ENCODE measurements around the gene FRYL.

Gene FRYL

GRCh38 chr4:48620093-48620492 lies 160.0 kb downstream of the FRYL start:
- no peak overlapping the region for H3K4me3 ChIP-seq (ENCODE audit: low read length)
- H3K9ac ChIP-seq (ENCODE audit: low read depth, low read length) = no peak overlapping the region
- no peak overlapping the region for H3K27ac ChIP-seq (ENCODE audit: low read length)
- peaks cover 3% of the 10 kb centered on the region; the same call in 1 of the 2 replicates for H3K4me1 ChIP-seq (ENCODE audit: insufficient read depth, low read length)
- H3K9me3 ChIP-seq (ENCODE audit: insufficient read depth, low read depth, low read length) = no peaks in the 10 kb centered on the region
- peaks cover 35% of the 10 kb centered on the region for H3K36me3 ChIP-seq (ENCODE audit: insufficient read depth, low read depth, low read length)
- no peaks in the 10 kb centered on the region for H3K27me3 ChIP-seq (ENCODE audit: insufficient read depth, low read length)

DNA sequence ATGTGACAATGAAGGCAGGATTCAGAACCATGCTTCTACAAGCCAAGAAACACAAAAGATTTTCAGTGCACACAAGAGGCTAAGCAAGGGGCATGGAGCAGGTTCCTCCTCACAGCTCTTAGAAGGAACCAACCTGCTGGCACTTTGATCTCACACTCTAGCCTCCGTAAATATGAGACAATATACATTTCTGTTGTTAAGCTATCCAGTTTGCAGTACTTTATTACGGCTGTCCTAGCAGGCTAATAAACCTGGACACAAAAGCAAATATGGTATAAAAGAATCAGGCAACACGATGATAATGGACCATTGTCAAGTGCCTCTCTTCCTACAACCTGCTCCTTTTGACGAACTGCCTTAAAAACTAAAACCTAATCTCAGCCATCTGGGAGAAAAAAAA lies 175.6 kb downstream of the FRYL start:
- H3K36me3 ChIP-seq (ENCODE audit: insufficient read depth, low read depth, low read length) = peaks cover 20% of the 10 kb centered on the region
- H3K9me3 ChIP-seq (ENCODE audit: insufficient read depth, low read depth, low read length) = no peaks in the 10 kb centered on the region
- no peaks in the 10 kb centered on the region for H3K27me3 ChIP-seq (ENCODE audit: insufficient read depth, low read length)
- H3K4me1 ChIP-seq (ENCODE audit: insufficient read depth, low read length) = no peaks in the 10 kb centered on the region
- H3K4me3 ChIP-seq (ENCODE audit: low read length) = no peak overlapping the region
- no peak overlapping the region for H3K27ac ChIP-seq (ENCODE audit: low read length)
- H3K9ac ChIP-seq (ENCODE audit: low read depth, low read length) = no peak overlapping the region

- no peak overlapping the region for H3K4me3 ChIP-seq (ENCODE audit: low read length)
- H3K4me1 ChIP-seq (ENCODE audit: insufficient read depth, low read length) = no peaks in the 10 kb centered on the region
- H3K36me3 ChIP-seq (ENCODE audit: insufficient read depth, low read depth, low read length) = peaks cover 24% of the 10 kb centered on the region
- no peak overlapping the region for H3K27ac ChIP-seq (ENCODE audit: low read length)
- H3K9ac ChIP-seq (ENCODE audit: low read depth, low read length) = no peak overlapping the region
- no peaks in the 10 kb centered on the region for H3K27me3 ChIP-seq (ENCODE audit: insufficient read depth, low read length)
- no peaks in the 10 kb centered on the region for H3K9me3 ChIP-seq (ENCODE audit: insufficient read depth, low read depth, low read length)
Observed at GRCh38 chr4:48604041-48604440, 176.0 kb downstream of the FRYL start.

DNA sequence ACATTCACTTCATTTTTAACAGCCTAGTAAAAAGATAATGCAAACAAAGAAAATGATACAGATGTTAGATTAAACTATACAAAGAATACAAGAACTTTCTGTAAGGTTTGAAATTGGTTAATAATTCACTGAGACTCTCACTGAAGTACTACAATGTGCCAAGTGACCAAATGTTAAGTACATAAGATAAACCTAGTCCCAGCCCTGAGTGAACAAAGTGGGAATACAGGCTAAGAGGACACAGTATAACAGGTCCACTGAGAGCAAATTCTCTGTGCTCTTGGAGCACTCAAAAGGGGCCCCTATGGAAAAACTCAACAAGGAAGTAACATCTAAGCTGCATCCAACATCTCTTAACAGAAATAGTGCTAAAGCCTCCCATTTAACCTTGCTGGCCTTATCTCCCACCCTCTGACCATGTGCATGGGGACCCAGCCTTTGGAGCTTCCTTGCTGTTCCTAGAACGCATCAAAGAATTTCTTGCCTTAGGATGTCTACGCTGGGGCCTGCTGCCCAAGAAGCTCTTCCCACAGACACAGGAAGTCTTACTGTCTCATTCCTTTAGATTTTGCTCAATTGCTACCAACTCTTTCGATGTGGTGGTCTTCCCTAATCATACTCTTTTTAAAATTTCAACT lies 176.6 kb downstream of the FRYL start:
- H3K9me3 ChIP-seq (ENCODE audit: insufficient read depth, low read depth, low read length) = no peaks in the 10 kb centered on the region
- H3K36me3 ChIP-seq (ENCODE audit: insufficient read depth, low read depth, low read length) = peaks cover 22% of the 10 kb centered on the region
- H3K4me3 ChIP-seq (ENCODE audit: low read length) = no peak overlapping the region
- H3K9ac ChIP-seq (ENCODE audit: low read depth, low read length) = no peak overlapping the region
- H3K27ac ChIP-seq (ENCODE audit: low read length) = no peak overlapping the region
- no peaks in the 10 kb centered on the region for H3K4me1 ChIP-seq (ENCODE audit: insufficient read depth, low read length)
- no peaks in the 10 kb centered on the region for H3K27me3 ChIP-seq (ENCODE audit: insufficient read depth, low read length)

GRCh38 chr4:48602763-48603162 lies 177.3 kb downstream of the FRYL start:
- peaks cover 23% of the 10 kb centered on the region for H3K36me3 ChIP-seq (ENCODE audit: insufficient read depth, low read depth, low read length)
- no peaks in the 10 kb centered on the region for H3K4me1 ChIP-seq (ENCODE audit: insufficient read depth, low read length)
- no peak overlapping the region for H3K9ac ChIP-seq (ENCODE audit: low read depth, low read length)
- H3K4me3 ChIP-seq (ENCODE audit: low read length) = no peak overlapping the region
- H3K27ac ChIP-seq (ENCODE audit: low read length) = no peak overlapping the region
- H3K9me3 ChIP-seq (ENCODE audit: insufficient read depth, low read depth, low read length) = no peaks in the 10 kb centered on the region
- H3K27me3 ChIP-seq (ENCODE audit: insufficient read depth, low read length) = no peaks in the 10 kb centered on the region

- Histone ChIP-seq H3K9me3 (ENCODE audit: insufficient read depth, low read depth, low read length) (no peaks in the 10 kb centered on the region), H3K9ac (ENCODE audit: low read depth, low read length) (no peak overlapping the region), H3K4me1 (ENCODE audit: insufficient read depth, low read length) (no peaks in the 10 kb centered on the region), H3K27ac (ENCODE audit: low read length) (no peak overlapping the region), H3K27me3 (ENCODE audit: insufficient read depth, low read length) (no peaks in the 10 kb centered on the region), H3K36me3 (ENCODE audit: insufficient read depth, low read depth, low read length) (peaks cover 23% of the 10 kb centered on the region), H3K4me3 (ENCODE audit: low read length) (no peak overlapping the region)
Observed at GRCh38 chr4:48602222-48602621, 177.9 kb downstream of the FRYL start.

DNA sequence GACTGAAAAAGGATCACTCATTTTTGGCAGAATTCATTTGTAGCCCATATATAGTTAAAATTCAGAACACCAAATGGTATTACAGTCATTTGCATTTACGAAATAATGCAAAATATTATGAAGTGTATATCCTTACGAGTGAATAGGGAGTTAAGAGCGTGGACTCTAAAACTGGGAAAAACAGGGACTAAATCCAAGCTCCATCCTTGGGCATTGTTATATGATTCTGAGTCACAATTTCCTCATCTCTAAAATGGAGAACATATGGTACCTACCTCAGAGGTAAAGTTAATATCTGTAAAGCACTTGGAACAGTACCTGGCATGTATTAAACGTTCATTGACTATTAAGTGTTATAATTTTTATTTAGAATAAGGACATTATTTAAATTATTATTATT lies 183.7 kb downstream of the FRYL start:
- H3K36me3 ChIP-seq (ENCODE audit: insufficient read depth, low read depth, low read length) = peaks cover 21% of the 10 kb centered on the region
- no peaks in the 10 kb centered on the region for H3K9me3 ChIP-seq (ENCODE audit: insufficient read depth, low read depth, low read length)
- no peak overlapping the region for H3K27ac ChIP-seq (ENCODE audit: low read length)
- no peaks in the 10 kb centered on the region for H3K27me3 ChIP-seq (ENCODE audit: insufficient read depth, low read length)
- H3K9ac ChIP-seq (ENCODE audit: low read depth, low read length) = no peak overlapping the region
- H3K4me1 ChIP-seq (ENCODE audit: insufficient read depth, low read length) = peaks cover 13% of the 10 kb centered on the region; the same call in 1 of the 2 replicates
- H3K4me3 ChIP-seq (ENCODE audit: low read length) = no peak overlapping the region

DNA sequence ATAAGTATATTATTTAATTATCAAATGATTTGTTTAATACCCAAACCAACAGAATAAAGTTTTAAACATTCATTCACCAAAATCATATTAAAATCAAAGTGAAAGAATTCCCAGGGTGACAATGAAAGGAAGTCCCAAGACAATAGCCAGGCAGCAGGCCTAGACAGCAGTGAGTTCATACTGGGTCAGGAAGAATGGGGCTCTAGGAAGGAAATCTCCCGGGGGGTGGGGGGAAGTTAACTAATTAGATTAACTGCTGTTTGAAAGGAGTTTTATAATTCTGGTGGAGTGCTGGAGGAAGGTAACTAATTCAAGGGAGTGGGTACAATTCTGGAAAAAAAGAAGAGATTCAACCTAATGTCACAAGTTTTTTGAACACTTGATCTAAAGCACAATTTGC lies 185.9 kb downstream of the FRYL start:
- Histone ChIP-seq H3K9ac (ENCODE audit: low read depth, low read length) (no peak overlapping the region), H3K4me1 (ENCODE audit: insufficient read depth, low read length) (peaks cover 13% of the 10 kb centered on the region; the same call in 1 of the 2 replicates), H3K36me3 (ENCODE audit: insufficient read depth, low read depth, low read length) (peaks cover 29% of the 10 kb centered on the region; the same call in 1 of the 2 replicates), H3K27me3 (ENCODE audit: insufficient read depth, low read length) (no peaks in the 10 kb centered on the region), H3K4me3 (ENCODE audit: low read length) (no peak overlapping the region), H3K27ac (ENCODE audit: low read length) (no peak overlapping the region), H3K9me3 (ENCODE audit: insufficient read depth, low read depth, low read length) (no peaks in the 10 kb centered on the region)

GRCh38 chr4:48591372-48591771 lies 188.7 kb downstream of the FRYL start:
- no peak overlapping the region for H3K9ac ChIP-seq (ENCODE audit: low read depth, low read length)
- H3K27me3 ChIP-seq (ENCODE audit: insufficient read depth, low read length) = no peaks in the 10 kb centered on the region
- no peak overlapping the region for H3K27ac ChIP-seq (ENCODE audit: low read length)
- no peak overlapping the region for H3K4me3 ChIP-seq (ENCODE audit: low read length)
- H3K36me3 ChIP-seq (ENCODE audit: insufficient read depth, low read depth, low read length) = peaks cover 41% of the 10 kb centered on the region
- peaks cover 13% of the 10 kb centered on the region; the same call in 1 of the 2 replicates for H3K4me1 ChIP-seq (ENCODE audit: insufficient read depth, low read length)
- no peaks in the 10 kb centered on the region for H3K9me3 ChIP-seq (ENCODE audit: insufficient read depth, low read depth, low read length)

DNA sequence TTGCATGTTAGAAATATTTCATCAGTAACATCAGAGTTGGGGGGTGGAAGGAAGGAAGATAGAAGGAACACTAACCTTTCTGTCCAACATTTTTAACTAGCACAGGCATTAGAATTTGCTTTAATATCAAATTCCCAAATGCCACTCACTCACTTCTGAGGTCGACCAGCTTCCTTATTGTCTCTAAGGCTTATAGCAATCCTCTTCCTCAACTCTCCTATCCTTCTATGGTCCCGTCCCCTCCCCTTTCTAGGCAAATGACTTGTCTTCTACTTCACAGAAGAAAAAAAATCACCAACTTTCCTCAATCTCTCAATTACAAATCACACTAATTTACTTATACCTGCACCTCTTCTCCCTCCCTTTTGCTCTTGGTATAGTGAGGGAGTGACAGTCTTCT lies 189.2 kb downstream of the FRYL start:
- H3K27ac ChIP-seq (ENCODE audit: low read length) = no peak overlapping the region
- no peak overlapping the region for H3K4me3 ChIP-seq (ENCODE audit: low read length)
- no peaks in the 10 kb centered on the region for H3K9me3 ChIP-seq (ENCODE audit: insufficient read depth, low read depth, low read length)
- H3K9ac ChIP-seq (ENCODE audit: low read depth, low read length) = no peak overlapping the region
- peaks cover 13% of the 10 kb centered on the region; the same call in 1 of the 2 replicates for H3K4me1 ChIP-seq (ENCODE audit: insufficient read depth, low read length)
- peaks cover 45% of the 10 kb centered on the region for H3K36me3 ChIP-seq (ENCODE audit: insufficient read depth, low read depth, low read length)
- no peaks in the 10 kb centered on the region for H3K27me3 ChIP-seq (ENCODE audit: insufficient read depth, low read length)

- H3K4me1 ChIP-seq (ENCODE audit: insufficient read depth, low read length) = peaks cover 3% of the 10 kb centered on the region; the same call in 1 of the 2 replicates
- no peak overlapping the region for H3K9ac ChIP-seq (ENCODE audit: low read depth, low read length)
- no peak overlapping the region for H3K27ac ChIP-seq (ENCODE audit: low read length)
- peaks cover 49% of the 10 kb centered on the region for H3K36me3 ChIP-seq (ENCODE audit: insufficient read depth, low read depth, low read length)
- no peak overlapping the region for H3K4me3 ChIP-seq (ENCODE audit: low read length)
- H3K9me3 ChIP-seq (ENCODE audit: insufficient read depth, low read depth, low read length) = no peaks in the 10 kb centered on the region
- H3K27me3 ChIP-seq (ENCODE audit: insufficient read depth, low read length) = no peaks in the 10 kb centered on the region
Observed at GRCh38 chr4:48589098-48589445, 191.0 kb downstream of the FRYL start.

- Histone ChIP-seq H3K27me3 (ENCODE audit: insufficient read depth, low read length) (no peaks in the 10 kb centered on the region), H3K4me3 (ENCODE audit: low read length) (no peak overlapping the region), H3K9ac (ENCODE audit: low read depth, low read length) (no peak overlapping the region), H3K27ac (ENCODE audit: low read length) (no peak overlapping the region), H3K36me3 (ENCODE audit: insufficient read depth, low read depth, low read length) (peaks cover 51% of the 10 kb centered on the region), H3K9me3 (ENCODE audit: insufficient read depth, low read depth, low read length) (no peaks in the 10 kb centered on the region), H3K4me1 (ENCODE audit: insufficient read depth, low read length) (no peaks in the 10 kb centered on the region)
Observed at GRCh38 chr4:48588230-48589097, 191.6 kb downstream of the FRYL start.

Measured in iPS-20b (cell line).